GM19438 (cell line): Measurements from ENCODE around the gene EIF1AX.
"Not testable (repeated sequence)": the region's sequence is repeated elsewhere in the genome, so short reads cannot be mapped to it uniquely, and the experiment has no call there.

Experiments
- ATAC-seq: cut with Tn5 transposase; IDR thresholded peaks from one replicate; pipeline ENCODE4 v1.9.1; 2021; ENCODE audit warnings: low read depth; ENCODE audit not compliant: unreplicated experiment

The EIF1AX gene

GRCh38 chrX:20128670-20129069, 13.0 kb downstream of the EIF1AX start:
- no peak for ATAC-seq

DNA sequence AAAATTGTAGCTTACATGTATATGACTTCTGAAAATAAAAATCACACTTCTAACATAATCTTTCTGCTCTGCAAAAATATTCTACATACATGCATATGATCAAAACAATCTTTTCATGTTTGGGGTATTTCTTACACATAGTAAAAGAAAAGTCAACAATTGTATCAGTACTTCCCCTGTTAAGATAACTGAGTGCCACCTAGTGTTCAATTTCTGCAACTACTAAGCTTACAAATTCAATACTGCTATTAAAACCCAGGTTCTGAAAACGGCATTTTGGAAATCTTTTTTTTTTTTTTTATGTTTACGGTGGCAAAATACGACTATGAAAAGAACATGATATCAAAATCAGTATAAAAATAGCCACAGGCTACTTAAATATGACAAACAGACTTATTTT, 14.2 kb downstream of the EIF1AX start:
- ATAC-seq: peak; percentile 53

DNA sequence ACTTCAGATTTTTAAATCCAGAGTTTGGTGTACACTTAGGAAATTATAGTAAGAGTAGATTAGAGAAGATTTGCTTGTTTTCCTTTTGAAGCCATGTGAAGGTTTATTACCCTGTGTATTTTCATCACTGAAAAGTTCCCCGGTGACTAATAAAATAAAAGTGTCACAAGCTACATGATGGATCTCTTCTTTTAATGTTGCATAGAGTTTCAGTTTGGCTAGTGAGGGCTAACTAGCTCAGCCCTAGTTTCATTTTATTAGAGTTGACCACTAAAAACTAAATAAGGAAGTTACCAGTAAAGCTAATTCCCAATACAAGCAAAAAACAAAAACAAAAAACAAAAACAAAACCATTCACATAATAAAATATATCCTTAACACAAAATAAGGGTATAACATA, 14.8 kb downstream of the EIF1AX start:
- not testable (repeated sequence) for ATAC-seq

DNA sequence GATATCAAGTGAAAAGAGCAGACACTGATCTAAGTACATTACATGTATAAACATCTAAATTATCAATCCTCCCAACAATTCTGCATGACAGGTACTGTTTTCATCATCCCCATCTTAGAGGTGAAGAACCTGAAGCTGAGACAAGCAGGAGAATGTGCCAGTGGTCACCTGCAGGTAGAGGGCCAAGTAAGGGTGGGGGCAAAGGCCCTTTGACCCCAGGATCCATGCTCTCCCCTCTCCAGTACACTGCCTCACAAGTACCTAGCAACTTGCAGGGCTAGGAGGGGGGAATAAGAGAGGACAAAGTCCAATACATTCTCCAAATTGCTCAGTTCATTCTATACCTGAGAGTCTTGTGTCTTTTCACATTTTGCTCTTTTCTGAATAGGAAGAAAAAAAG, 16.7 kb downstream of the EIF1AX start:
- ATAC-seq: no peak

DNA sequence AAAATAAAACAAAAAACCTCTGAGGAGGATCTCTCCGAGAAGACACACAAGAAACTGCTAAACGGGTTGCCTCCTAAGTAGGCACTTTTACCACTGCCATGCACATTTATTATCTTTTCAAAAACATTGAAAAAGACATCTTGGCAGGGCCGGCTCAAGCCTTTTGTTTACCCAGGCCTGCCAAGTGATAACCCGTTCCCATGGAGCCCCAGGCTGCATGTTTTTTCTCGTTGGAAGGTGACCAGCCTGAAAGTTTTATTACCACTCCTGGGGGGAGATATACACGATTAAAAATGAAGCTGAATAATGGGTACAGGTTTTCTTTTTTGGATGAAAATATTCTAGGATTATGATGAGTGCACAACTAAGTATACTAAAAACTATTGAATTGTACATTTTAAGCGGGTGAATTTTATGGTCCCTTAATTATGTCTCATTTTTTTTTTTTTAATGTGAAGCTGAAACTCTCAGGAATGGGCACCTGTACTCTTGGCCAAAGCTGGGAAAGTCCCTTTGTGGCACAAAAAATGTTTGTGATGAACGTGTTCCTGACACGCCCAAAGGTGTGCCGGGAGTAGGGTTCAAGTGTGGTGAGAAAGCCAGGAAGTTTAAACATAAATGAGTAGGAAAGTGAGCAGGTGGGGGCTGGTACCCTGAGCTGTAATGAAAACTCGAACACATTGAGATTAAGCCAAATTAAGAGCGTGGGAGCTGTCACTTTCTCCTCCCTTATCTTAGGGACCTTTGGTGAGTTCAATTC, 23.4 kb downstream of the EIF1AX start:
- no peak for ATAC-seq

DNA sequence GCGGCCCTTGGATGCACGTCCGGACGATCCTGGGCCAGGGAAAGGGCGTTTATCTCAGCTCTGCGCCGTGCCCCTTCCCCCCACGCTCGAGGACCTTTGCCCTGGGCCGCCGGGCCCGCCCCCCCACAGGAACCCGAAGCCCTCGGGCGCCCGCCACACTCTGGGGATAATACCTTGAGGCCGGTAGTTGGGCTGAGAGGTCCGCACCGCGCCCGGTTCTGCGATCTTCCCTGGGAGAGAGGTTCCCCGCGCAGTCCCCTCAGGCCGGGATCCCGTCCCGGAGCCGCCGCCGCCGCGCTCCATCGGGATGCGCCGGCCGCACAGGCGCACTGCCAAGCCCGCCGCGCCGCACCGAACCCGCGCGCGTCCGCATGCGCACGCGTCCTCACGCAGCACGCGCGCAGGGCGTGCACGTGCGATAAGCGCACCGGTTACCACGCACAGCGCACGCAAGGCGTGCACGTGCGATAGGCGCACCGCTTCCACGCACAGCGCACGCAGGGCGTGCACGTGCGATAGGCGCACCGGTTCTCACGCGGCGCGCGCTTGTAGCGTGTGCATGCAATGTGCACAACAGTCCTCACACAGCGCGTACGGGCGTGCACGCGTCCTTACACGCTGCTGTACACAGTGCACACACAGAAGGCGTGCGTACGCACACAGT, 24.9 kb downstream of the EIF1AX start, which contains the start of gene MAP7D2:
Gene MAP7D2 (minus strand): TSS at position 331 of the 664 bp plus-strand sequence. CDS start 28 bp downstream, at position 303.
- ATAC-seq: no peak

GRCh38 chrX:20116087-20116576, 25.5 kb downstream of the EIF1AX start:
- no peak for ATAC-seq

- no peak for ATAC-seq
Measured at GRCh38 chrX:20112022-20112774, 29.4 kb downstream of the EIF1AX start.

DNA sequence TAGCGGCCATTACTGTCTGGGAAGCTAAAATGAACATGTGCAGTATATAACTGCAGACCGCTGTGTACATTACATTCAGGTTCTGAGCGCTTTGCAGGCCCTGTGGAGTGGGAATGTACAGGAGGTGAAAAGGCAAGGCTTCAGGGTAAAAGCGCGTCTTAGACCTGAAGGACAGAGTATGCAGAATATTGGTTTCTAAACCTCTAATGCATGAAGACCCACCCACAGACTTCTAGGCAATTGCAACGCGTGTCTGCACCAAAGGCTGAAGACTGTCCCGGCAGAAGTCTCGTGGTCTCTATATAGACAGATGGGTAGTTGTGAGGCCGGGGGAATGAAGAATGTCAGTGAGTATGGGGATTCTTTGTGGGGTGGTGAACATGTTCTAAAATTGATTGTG, 30.4 kb downstream of the EIF1AX start:
- ATAC-seq: no peak

DNA sequence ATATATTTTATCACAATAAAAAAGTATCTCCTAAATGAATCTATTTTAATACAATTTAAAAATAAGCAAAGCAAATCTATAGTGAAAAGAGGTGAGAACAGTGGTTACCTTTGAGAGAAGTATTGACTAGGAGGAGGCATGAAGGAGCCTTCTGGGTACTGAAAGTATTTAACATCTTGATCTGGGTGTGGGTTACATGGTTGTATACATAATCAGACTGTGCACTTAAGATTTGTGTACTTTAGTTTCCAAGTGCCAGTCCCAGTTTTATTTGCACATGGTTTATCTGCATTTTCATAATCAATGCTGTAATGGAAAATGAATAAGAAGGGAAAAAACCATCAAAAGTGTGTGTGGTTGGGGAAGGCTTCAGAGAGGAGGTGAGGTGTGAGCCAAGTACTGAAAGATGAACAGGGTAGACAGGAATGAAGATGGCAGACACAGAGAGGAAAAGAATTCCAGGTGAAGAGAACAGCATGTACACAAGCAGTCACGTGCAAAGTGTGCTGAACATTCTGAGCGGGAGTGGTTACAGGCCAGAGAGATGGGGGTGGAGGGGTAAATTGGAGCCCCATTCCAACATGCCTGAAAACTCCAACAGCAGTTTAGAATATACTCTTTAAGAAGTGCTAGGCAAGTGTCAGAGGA, 39.6 kb downstream of the EIF1AX start:
- no peak for ATAC-seq

DNA sequence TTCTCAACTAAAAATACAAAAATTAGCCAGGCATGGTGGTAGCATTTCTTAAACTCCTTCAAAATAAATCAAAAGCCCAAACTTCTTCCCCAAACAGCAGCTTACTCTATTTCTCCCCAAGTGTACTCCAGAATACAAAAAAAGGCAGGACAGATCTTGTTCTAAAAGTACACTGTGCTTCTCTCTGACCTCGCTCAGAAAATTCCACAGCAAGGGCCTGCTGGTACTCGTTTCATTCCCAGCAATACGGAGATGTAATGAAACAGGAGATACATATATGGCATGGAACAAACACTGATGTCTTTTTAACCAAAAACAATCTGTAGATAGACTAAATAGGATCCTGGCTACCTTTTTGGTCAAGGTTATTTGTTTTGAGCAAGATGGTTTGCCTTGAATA, 50.1 kb downstream of the EIF1AX start:
- ATAC-seq: no peak

DNA sequence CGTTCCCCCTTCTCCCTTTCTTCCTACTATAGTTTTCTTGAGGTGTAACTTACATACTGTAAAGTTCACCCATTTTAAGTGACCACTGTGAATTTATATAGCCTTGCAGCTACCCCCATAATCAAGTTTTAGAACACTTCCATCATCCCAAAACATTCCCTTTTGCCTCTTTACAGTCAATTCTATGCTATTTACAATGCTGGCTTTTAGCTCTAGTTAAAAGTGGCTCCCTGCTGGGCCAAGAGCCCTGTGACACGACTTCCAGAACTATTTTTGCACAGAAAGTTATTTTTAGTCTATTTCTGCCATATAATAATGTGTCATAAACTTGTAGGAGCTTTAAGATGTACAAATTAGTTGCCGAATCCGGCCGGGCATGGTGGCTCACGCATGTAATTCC, 51.8 kb downstream of the EIF1AX start:
- no peak for ATAC-seq

DNA sequence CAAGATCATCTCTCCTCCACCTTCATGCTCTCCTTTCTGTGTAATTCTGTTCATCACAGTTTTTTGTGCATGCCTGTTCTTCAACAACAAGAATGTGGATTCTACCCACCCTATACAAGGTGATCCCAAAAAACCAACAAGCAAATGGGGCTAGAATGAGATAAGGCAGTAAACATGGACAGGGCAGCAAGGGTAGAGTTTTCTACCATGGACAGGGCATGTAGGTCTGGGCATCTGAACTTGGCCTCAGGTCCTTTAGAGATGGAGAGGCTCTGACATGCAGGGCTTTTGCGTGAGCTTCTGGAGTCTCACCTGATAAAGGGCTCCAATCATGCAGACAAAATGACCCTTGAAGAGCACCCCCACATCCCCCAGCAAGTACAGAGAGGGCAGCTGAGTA, 61.4 kb downstream of the EIF1AX start:
- no peak for ATAC-seq
